CD14-positive monocyte (primary cell): ENCODE measurements around the gene MTMR10. TPM values are rescaled to one million over a fixed set of nuclear protein-coding genes. Genes with fewer than 3 reads are reported as not detected.

Experiments used
- DNase-seq, 3 donors: peaks; one replicate each; pipeline ENCODE4 v3.0.0-alpha.2; 2011 to 2022
- H2AFZ ChIP-seq: 2 replicates; pipeline ENCODE4 v1.6.0; 2012; ENCODE audit warnings: mild to moderate bottlenecking, low read depth, low read length, inconsistent platforms; ENCODE audit not compliant: insufficient read depth, poor library complexity, severe bottlenecking
- H3K27ac ChIP-seq, 2 donors: 1 replicate in 1 of 2; 2 replicates in 1 of 2; pipeline ENCODE4 v1.5.1; 2012 to 2013; ENCODE audit warnings: low read length in 2 of 2, control low read depth in 1 of 2, inconsistent platforms in 1 of 2, low read depth in 1 of 2, mild to moderate bottlenecking in 1 of 2
- H3K27me3 ChIP-seq, 2 donors: one replicate each; pipeline versions ENCODE4 v1.6.0 to v1.6.1; 2011 to 2013; ENCODE audit warnings: low read length in 2 of 2; ENCODE audit not compliant: control insufficient read depth in 2 of 2, insufficient read depth in 2 of 2
- H3K36me3 ChIP-seq, 2 donors: replicated peaks in 1 of 2; 1 replicate in 1 of 2; 2 replicates in 1 of 2; pipeline versions ENCODE4 v1.5.1 to v1.6.1; 2012 to 2013; ENCODE audit warnings: low read length in 2 of 2, control low read depth in 1 of 2, inconsistent platforms in 1 of 2, mild to moderate bottlenecking in 1 of 2; ENCODE audit not compliant: insufficient read depth in 2 of 2, control insufficient read depth in 1 of 2
- H3K4me1 ChIP-seq, 2 donors: 1 replicate in 1 of 2; 2 replicates in 1 of 2; pipeline versions ENCODE4 v1.5.1 to v1.6.1; 2012 to 2013; ENCODE audit warnings: low read length in 2 of 2, control low read depth in 1 of 2, inconsistent platforms in 1 of 2, mild to moderate bottlenecking in 1 of 2, moderate library complexity in 1 of 2; ENCODE audit not compliant: insufficient read depth in 2 of 2, control insufficient read depth in 1 of 2
- H3K4me2 ChIP-seq: replicated peaks from 2 replicates; pipeline ENCODE3; 2012; ENCODE audit warnings: low read length, moderate library complexity, mild to moderate bottlenecking; ENCODE audit not compliant: poor library complexity, severe bottlenecking; ENCODE audit errors: extremely low read depth
- H3K4me3 ChIP-seq, 3 experiments: fragments of 200-600 bp in 1 of 3; sonication (generic) in 1 of 3; replicated peaks in 1 of 3; 1 replicate in 2 of 3; 2 replicates in 1 of 3; pipeline ENCODE4 v1.5.1; 2011 to 2013; ENCODE audit warnings: low read length in 3 of 3, mild to moderate bottlenecking in 3 of 3, control low read depth in 2 of 3, low read depth in 2 of 3, inconsistent platforms in 1 of 3, moderate library complexity in 1 of 3
- H3K79me2 ChIP-seq: 2 replicates; pipeline ENCODE4 v1.6.0; 2012; ENCODE audit warnings: mild to moderate bottlenecking, control low read depth, inconsistent platforms, low read length, moderate library complexity; ENCODE audit not compliant: insufficient read depth
- H3K9ac ChIP-seq: 2 replicates; pipeline ENCODE4 v1.6.0; 2017; ENCODE audit warnings: low read length, mild to moderate bottlenecking; ENCODE audit not compliant: insufficient read depth, poor library complexity, severe bottlenecking
- H3K9me3 ChIP-seq, 2 donors: replicated peaks in 1 of 2; 1 replicate in 1 of 2; 2 replicates in 1 of 2; pipeline versions ENCODE4 v1.5.1 to v1.6.1; 2012 to 2013; ENCODE audit warnings: low read length in 2 of 2, control low read depth in 1 of 2; ENCODE audit not compliant: control insufficient read depth in 1 of 2, insufficient read depth in 1 of 2
- H4K20me1 ChIP-seq: 2 replicates; pipeline ENCODE4 v1.6.0; 2012; ENCODE audit warnings: mild to moderate bottlenecking, low read length, control low read depth, moderate library complexity; ENCODE audit not compliant: insufficient read depth
- H3K27ac Mint-ChIP-seq, 7 donors: one replicate each; pipeline ENCODE4 v1.8.0; 2020; ENCODE audit warnings: mild to moderate bottlenecking in 7 of 7, mixed read lengths in 7 of 7, moderate library complexity in 6 of 7, inconsistent platforms in 2 of 7
- H3K27me3 Mint-ChIP-seq, 3 donors: one replicate each; pipeline ENCODE4 v1.8.0; 2021 to 2022; ENCODE audit warnings: low read depth in 3 of 3, mild to moderate bottlenecking in 3 of 3, mixed read lengths in 3 of 3, moderate library complexity in 3 of 3, inconsistent platforms in 1 of 3
- H3K36me3 Mint-ChIP-seq, 2 donors: one replicate each; pipeline ENCODE4 v1.8.0; 2020; ENCODE audit warnings: mixed read lengths in 2 of 2, inconsistent platforms in 1 of 2, mild to moderate bottlenecking in 1 of 2
- H3K4me1 Mint-ChIP-seq: one replicate; pipeline ENCODE4 v1.8.0; 2020; ENCODE audit warnings: mild to moderate bottlenecking, mixed read lengths
- H3K4me3 Mint-ChIP-seq, 2 donors: one replicate each; pipeline ENCODE4 v1.8.0; 2020; ENCODE audit warnings: mild to moderate bottlenecking in 2 of 2, mixed read lengths in 2 of 2, moderate library complexity in 1 of 2
- H3K9me3 Mint-ChIP-seq, 7 donors: one replicate each; pipeline ENCODE4 v1.8.0; 2020 to 2022; ENCODE audit warnings: mixed read lengths in 7 of 7, mild to moderate bottlenecking in 6 of 7, moderate library complexity in 6 of 7, inconsistent platforms in 2 of 7
- CTCF ChIP-seq: fragments of 200-600 bp; IDR thresholded peaks from one replicate; pipeline ENCODE4 v1.8.0; 2022; ENCODE audit warnings: antibody characterized with exemption, mild to moderate bottlenecking
- WGBS: methylation state at CpG from one replicate; pipeline ENCODE4 v1.1.5; 2013; ENCODE audit warnings: missing lambda C conversion rate; ENCODE audit not compliant: insufficient coverage; 5-methylcytosine and 5-hydroxymethylcytosine counted together
- intact Hi-C, 2 donors: fragments of 100-400 bp; cut with micrococcal nuclease; formaldehyde crosslinking; loops; one replicate each; pipeline versions ENCODE4 v1.15.0 to v1.15.1; 2023
- polyA plus RNA-seq, 3 donors: library from polyadenylated mRNA; depleted of rRNA in 1 of 3; unstranded in 2 of 3; stranded (reverse) in 1 of 3; fragments of 300-500 nt in 2 of 3; fragments of >200 nt in 1 of 3; fragmentation: Illumina TruSeq in 2 of 3; gene quantifications; 1 replicate in 2 of 3; 2 replicates in 1 of 3; pipeline ENCODE4 v1.2.3, GENCODE V29; 2012 to 2021

The MTMR10 gene
- polyA plus RNA-seq, 3 donors: 8.7 to 23.3 (median 15.9) TPM

GRCh38 chr15:30929064-30929669 lies 62.3 kb downstream of the MTMR10 start:
- no peaks in the 10 kb centered on the region for H3K9me3 Mint-ChIP-seq
- 100% methylated on average over 7 of the region's 10 CpGs for whole genome bisulfite sequencing
- no peaks in the 10 kb centered on the region for H3K4me1 Mint-ChIP-seq
- no peaks in the 10 kb centered on the region for H3K79me2 ChIP-seq
- no peak overlapping the region for H3K4me2 ChIP-seq
- H2AFZ ChIP-seq: no peak overlapping the region
- H3K36me3 ChIP-seq: peaks cover 44 to 70% of the 10 kb centered on the region in 2 donors
- H3K9ac ChIP-seq: no peak overlapping the region
- no peaks in the 10 kb centered on the region for H3K9me3 ChIP-seq
- no peaks in the 10 kb centered on the region for H3K27me3 ChIP-seq
- no peak overlapping the region for H3K4me3 Mint-ChIP-seq
- no peak overlapping the region for H3K4me3 ChIP-seq
- H3K36me3 Mint-ChIP-seq: peaks cover 65 to 80% of the 10 kb centered on the region in 2 donors
- intact Hi-C loops: no loop called here
- no peaks in the 10 kb centered on the region for H4K20me1 ChIP-seq
- no peak for DNase-seq
- no peaks in the 10 kb centered on the region for H3K4me1 ChIP-seq
- no peak overlapping the region for H3K27ac ChIP-seq
- no peak for TF ChIP-seq CTCF
- peak overlapping the region in 1 of 7 donors; percentile 37 for H3K27ac Mint-ChIP-seq
- H3K27me3 Mint-ChIP-seq: no peaks in the 10 kb centered on the region

DNA sequence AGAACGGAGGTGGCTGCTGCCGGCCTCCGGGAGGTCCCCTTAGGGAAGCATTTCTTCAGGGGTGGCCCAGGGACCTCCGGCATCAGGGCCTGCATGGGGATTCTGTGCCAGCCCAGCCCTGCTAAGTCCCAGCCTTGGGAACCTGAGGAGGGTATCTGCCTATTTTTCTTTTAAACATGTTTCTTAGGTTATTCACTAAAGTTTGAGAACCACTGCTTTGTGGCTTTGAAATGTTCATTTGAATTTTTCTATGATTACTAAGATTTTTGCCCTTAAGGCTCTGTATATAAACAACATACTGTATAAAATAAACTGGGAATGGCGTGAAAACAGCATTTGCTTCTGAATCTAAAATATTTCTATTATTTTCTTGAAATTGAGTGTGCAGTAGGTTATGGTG lies 63.4 kb downstream of the MTMR10 start:
- no peak overlapping the region for H2AFZ ChIP-seq
- H3K36me3 ChIP-seq: peaks cover 51 to 80% of the 10 kb centered on the region in 2 donors
- H3K27ac ChIP-seq: no peak overlapping the region

More for the DNA sequence above, 63.4 kb downstream of the MTMR10 start:
- Mint-ChIP-seq H3K36me3 (peaks cover 69 to 76% of the 10 kb centered on the region in 2 donors), H3K4me3 (no peak overlapping the region), H3K27ac (no peak overlapping the region), H3K4me1 (no peaks in the 10 kb centered on the region), H3K9me3 (no peaks in the 10 kb centered on the region), H3K27me3 (no peaks in the 10 kb centered on the region)
- no peak for TF ChIP-seq CTCF
- H3K79me2 ChIP-seq: no peaks in the 10 kb centered on the region
- no peak overlapping the region for H3K4me2 ChIP-seq
- 98% methylated on average over 4 of the region's 5 CpGs for WGBS
- DNase-seq: no peak
- no peak overlapping the region for H3K4me3 ChIP-seq
- no peaks in the 10 kb centered on the region for H3K27me3 ChIP-seq
- H3K9ac ChIP-seq: no peak overlapping the region
- no peaks in the 10 kb centered on the region for H3K9me3 ChIP-seq
- intact Hi-C loops: no loop called here
- H3K4me1 ChIP-seq: no peaks in the 10 kb centered on the region
- no peaks in the 10 kb centered on the region for H4K20me1 ChIP-seq
